NCI-H748 treated with DMSO at 0.1 percent for 48 hours (cell line): Measurements from ENCODE around the gene GNAI3.

ENCODE experiments used
- DNase-seq: peaks from one replicate; lab custom pipeline; 2025; lab: John Stamatoyannopoulos, UW

Gene GNAI3

DNA sequence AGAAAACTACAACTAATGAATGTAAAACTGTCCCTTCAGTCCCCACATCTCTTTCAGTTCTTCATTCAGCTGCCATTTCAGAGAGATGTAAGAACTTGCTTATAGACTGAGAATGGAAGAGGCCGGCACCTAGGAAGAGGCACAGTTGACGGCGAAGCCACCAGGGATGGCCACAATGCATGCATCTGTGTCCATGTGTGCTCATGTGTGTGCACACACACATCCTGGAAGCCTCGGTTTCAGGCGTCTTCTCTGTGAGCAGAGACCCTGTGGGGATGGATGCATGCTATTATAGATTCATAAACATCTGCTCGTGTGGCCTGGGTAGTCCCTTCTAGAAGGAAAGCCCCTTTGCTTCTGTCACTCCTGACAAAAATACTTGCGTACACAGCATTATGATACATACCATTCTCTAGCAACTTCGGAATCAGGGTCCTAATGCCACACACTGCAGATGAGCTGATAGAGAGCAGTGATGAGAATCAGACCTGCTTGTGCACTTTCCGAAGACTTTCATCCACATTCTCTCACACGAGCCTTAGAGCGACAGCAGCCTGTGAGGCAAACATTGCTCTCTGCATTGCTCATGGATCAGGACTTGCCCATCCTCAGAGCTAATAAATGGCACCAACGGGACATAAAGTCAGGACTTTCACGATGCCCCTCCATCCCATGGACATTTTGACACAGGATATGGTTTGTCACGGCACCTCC, 21.2 kb upstream of the GNAI3 start:
- DNase-seq: no peak

DNA sequence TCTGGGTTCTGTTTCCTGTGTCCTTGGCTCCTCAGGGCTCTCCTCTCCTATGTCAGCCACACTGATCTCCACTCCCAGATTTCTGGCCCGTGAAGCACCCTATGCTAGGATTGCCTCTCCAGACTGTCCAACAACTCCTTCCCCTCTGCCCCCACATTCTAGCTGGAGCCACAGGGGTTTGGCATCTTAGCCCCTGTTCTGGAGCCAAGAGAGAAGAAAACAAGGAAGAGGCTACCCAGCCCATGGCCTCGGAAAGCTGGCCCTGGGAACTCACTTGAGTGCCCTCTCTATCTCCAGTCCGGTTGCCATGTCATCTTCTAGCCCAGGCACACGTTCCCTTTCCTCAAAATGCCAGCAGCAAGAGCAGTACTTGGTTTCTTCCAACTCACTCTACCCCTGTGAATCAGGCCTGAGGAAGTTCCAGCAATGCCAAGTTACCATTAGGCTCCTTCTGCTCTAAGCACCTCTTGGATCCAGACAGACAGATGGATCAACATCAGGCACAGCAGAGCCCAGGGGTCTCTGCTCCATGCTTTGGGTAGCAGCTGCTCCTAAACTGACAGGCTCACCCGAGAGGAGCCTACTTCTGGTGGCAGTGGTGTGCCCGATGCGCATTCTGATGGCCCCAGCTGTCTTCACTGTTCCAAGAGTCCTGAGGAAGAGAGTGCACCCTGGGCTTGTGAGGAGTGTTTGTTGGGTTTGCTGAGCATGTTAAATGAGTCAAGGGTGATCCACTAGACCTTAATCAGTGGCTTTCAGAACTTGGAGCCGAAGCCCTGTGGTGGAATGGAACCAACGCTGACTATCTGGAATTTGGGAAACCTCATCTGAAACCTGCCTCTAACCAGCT, 20.3 kb upstream of the GNAI3 start:
- DNase-seq: no peak

DNA sequence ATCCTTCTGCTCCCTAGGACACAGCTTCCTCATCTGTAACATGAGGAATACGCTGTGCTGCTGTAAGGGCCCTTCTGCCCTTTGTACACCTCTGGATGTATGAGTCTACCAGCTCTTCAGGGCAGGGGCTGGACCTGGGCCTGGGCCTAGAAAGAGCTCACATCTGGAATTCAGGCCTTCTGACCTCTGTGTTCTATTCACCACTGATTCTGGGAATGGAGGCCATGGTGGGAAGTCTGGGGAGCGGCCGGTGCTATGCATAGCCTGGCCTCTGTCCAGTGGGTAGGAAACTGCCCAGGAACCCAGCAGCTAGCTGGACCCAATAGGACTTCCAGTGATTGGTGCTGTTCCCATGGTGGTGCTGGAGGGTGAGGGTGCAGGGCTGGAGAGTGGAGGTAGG, 19.7 kb upstream of the GNAI3 start:
- no peak for DNase-seq

DNA sequence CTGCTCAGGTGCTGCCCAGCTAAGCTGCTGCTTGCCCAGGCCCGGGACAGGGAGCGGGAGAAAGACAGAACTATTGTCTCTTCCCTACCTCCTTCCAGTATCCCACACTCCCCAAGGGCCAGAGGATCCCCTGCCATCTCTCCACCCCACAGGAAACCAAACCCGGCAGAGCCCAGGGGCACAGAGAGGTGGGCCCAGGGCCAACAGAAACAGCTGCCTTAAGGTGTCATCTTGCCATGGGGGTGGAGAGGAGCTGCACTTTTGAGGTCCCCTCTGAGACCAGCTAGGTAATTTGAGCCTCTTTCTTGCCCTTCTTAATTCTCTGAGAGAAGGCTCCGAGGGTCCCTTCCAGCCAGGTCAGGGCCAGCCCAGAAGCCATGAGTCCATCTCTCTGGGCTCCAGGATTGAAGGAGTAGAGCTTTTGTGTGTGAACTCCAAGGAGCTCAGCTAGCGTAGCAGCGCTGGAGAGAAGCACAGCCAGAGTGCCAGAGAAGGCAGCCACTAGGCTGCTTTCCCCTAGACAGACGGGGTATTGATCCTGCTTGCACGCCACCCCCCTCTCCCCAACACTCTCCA, 18.4 kb upstream of the GNAI3 start:
- no peak for DNase-seq

DNA sequence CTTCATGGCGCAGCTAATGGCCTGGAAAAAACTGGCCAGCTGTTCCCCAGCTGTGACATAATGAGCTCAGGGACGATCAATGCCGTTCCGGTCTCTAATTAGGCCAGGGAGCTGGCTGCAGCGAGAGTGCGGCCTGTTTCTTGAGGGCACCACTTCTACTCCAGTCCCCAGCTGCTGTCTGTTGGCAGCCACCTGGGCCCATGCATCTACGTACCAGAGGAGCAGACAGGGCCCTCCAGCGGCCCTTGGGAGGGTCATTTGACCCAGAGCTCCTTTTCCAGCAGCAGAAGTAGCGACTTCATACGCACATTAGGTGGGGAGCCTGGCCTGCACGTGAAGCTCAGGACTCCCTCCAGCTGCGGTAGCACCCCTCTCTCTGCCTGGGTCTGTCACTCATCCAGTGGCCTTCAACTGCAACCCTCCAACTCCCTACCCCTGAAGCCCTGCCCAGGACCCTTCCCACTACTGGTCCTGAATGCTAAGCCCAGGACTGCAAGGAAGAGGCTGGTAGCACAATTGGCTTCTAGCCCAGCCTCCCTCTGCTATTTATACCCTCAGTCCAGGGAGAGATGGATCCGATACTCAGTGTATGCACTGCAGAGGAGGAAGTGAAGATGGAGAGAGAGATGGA, 17.8 kb upstream of the GNAI3 start:
- no peak for DNase-seq

DNA sequence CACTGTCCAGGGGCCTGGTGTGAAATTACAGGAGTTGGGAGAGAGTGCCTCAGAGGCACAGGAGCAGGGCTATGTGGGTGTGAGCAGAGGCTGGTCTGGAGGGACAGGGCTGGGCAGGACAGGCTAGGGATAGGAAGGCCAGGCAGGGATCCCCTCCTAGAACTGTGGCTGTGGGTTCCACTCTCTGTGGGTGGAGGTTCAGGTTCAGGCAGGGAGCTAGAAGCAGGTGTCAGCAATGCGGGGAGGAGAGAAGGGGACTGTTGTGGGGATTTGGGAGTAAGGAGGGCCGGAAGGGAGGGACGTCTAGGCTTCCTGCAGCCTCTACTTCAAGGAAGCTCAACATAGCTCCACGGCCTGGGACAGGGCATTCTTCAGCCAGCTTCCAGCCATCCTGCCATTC, 17.0 kb upstream of the GNAI3 start:
- DNase-seq: no peak

DNA sequence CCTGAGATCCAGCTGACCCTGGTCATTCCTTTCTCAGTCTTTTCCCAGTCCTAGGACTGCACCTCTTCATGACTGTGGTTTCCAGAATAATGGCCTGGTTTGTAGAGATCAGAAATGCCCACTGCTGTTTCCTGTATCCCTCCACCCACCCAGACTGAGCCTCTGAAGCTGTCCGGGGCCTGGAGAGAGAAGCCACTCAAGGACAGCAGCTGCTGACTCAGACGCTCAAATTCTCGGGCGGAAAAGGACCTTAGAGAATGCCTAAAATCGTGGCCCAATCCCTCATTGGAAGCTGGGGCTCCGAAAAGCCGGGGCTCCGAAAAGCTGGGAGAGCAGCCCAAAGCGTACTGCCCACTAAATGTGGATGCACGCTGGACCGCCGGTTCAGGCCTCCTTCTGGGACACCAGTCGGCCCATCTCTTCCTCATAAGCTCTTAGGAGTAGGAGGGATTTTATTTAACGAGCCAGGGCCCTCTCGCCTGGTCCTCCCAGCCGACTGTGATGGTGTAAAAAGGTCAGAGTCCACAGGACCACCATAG, 16.5 kb upstream of the GNAI3 start:
- no peak for DNase-seq

DNA sequence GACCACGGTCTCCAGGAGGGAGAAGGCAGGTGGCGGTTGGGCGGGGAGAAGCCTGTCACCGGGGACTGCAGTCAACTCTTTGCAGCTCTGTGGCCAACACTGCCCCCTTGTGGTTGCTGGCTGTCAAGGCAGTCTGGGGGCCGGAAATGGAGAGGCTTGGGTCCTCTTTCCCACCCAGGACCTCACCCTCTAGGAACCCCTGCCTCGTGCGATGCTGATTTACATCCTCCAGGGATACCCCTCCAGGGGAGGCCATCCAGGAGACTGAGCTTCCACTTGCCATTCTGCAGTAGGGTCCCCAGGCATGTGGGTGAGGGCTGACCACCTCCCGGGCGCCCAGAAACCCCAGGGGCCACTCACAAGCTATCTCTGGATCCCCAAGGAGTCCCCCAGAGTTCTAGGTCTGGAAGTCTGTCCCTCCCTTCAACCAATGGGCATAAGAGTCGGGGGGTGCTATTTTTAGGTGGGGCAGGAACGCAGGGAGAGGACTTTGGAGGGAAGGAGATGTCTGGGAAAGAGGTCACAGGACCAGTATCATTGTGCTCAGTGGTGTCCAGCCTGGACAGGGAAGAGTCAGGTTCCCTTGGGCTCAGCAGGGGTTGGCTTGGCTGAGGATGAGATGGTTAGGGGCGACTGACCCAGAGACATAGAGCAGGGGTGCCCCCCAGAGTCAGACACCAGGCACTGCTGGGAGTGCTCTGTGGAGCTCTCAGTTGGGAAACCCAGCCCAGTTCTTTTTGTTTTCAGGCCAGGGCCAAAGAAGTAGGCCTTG, 15.9 kb upstream of the GNAI3 start:
- DNase-seq: peak; percentile 54

DNA sequence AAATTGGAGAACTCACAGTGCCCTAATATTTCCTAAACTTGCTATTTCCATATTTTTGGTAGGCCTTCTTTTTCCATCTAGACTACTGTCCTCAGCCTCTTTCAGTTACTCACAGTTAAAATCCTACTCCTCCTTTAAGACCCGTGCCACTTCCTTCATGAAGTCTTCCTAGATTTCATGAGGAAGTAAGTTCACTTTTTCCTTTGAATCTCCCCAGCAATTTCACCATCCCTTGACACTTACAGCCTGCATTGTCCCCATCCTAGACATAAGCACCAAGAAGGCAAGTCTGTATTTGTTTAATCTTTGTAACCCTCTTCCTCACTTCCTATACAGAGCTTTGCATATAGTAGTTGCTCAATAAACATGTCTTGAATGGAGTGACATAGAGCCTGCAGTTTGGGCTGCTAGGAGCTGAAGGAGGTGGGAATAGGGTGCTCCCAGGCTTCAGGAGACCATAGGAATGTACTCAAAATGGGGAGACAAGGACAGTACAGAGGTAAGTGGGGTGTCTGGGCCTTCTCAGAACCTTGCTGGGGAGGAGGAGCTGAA, 14.0 kb upstream of the GNAI3 start:
- DNase-seq: no peak

DNA sequence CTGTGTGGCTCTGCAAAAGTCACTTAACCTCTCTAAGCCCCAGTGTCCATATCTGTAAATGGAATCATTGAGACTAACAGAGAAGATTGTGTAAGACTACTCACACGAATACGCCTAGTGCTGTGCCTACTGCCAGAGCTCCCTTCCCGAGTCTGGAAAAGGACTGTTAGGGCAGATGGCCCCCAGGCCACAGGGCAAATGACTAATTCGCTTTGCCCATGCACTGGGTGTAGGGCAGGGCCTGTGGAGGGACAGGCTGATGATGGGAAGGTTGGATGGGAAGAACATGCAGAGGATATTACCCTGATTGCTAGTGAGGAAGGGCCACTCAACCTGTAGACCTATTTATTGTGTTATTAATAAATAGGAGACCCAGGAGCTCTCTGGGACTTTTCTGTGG, 12.9 kb upstream of the GNAI3 start:
- no peak for DNase-seq

DNA sequence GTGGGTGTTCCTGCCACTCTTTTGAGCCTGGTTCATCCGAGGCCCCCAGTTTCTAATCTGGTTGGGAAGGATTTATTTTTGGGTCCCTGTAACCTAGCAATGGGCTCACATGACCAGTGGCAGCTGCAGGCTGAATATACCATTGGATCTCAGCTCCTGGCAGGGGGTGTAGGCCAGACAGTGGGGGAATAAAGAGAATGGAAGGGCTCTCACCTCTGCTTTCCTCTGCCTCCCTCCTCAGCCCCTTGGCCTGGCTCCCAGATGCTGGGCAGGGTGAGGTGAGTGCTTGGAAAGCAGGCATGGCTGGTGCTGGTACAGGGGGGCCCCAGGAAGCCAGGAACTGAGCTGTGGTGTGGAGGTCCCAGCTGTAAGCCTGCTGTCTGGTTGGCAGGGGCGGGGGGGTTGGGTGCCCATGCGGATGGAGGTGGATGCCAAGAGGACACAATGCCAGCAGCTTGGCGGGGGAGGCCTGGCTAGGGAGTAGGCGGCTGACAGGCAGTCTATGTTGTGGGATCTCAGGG, 12.4 kb upstream of the GNAI3 start:
- no peak for DNase-seq

DNA sequence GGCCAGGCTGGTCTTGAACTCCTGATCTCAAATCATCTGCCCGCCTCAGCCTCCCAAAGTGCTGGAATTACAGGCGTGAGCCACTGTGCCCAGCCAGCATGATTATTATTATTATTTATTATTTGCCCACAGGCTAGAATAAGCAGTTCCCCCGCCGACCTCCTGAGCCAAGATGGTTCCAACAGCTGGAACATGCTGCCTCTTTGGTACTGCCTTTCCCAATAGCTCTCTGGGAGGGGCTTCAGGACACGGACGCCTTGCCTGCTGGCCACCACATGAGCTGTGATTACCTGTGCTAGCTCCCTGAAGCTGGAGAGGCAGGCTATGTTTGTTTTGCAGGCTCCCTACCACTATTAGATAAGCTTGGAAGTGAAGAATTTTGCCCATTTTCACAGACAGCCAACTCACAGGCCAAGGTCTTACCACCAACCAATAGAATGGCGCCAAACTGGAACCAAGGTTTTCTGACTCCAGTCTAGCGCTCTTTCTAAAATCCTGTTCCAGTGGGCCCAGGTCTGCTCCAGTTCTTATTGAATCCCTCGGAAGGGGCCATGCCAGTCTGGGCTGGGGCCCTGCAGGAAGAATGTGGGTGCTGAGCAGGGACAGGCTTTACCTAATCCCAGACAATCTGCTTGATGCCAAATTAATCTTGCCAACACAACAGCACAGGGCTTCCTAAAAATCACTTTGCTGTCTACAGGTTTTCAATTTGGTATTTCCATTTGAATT, 10.8 kb upstream of the GNAI3 start:
- DNase-seq: no peak

DNA sequence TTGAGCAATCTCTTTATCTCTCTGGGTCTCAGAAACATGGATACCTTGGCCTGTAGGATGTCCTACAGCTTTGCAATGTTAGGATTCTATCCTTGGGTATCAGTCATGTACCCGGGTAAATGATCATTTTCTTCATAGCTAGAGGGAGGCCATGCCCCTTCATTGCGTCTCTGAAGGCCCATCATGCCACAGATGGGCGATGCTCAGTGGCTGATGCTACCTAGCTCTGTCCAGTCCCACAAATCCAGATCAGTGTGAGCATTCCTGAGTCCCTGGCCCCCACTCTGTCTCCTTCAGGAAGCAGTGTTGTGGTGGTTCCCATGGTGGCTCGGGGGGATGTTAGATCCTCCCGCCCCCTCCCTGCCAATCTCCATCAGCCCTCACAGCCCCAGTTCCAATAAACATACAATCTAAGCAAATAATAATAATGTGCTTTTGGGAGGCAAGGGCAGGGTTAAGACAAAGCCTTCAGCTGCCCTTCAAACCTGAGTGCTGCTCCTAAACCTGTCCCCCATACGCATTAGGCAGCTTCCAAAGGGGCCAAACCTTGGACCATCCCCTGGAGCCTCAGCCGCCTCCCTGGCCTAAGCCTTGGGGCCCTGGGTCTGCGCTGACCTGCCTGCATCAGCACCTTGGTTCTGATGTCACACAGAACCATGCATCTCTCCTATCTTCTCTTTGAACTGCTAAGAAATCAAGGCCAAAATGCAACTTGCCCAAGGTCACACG, 9.4 kb upstream of the GNAI3 start:
- no peak for DNase-seq

DNA sequence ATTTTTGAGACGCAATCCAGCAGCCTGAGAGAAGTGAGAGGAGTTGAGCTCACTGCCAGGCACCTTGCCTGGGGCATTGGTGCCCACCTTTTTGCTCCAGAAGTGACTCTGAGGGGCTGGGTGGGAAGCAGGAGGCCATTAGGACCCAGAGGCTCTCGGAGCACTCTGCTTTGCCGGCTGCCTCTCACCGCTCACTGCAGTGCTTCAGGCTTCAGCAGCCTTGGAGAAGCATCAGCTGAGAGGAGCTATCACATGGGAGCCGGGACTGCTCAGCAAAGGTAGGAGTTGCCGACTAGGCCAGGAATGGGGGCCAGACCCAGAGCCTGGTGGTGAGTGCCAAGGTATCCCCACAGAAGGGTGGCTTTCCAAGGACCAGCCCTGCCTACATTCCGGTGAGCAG, 8.7 kb upstream of the GNAI3 start, which contains the start of gene GPR61:
TSS of gene GPR61 (plus strand) at position 197 of the 400 bp plus-strand sequence. CDS start 3,151 bp downstream, outside the sequence.
- no peak for DNase-seq

DNA sequence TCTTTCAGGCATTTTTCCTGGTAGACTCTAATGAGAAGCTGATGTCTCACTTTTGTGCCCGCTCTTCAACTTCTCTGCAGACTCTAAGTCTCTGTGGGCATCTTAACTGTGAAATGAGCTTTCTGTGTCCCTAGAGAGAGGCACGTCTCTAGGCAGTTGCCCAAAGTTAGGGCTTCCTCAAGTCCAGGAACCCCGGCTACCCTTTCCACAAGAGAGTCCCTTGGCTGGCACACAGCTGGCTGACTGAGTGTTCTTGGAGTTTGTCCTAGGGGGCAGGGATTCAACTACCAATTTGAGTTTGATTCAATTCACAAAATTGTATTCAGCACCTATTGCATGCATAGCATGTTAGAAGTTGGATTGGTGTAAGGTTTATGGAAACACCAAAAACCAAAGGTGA, 7.3 kb upstream of the GNAI3 start:
- DNase-seq: no peak

DNA sequence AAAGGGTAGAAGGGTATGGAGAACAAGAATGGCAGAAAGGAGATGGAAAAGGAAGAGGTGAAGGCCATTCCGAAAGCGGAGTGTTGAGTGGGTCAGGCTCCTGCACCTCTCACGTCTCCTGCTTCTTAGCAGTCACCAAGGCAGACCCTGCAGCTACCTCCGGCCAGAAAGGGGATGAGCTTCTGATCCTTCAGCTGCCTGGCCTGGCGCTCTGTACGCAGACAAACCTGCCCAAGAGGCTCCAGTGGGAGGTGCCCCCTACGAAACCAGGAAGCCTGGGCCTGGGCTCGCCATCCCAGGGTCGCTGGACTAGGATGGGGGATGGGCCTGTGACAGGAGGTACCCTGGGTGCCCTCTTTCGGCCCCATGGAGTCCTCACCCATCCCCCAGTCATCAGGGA, 5.8 kb upstream of the GNAI3 start:
- no peak for DNase-seq

DNA sequence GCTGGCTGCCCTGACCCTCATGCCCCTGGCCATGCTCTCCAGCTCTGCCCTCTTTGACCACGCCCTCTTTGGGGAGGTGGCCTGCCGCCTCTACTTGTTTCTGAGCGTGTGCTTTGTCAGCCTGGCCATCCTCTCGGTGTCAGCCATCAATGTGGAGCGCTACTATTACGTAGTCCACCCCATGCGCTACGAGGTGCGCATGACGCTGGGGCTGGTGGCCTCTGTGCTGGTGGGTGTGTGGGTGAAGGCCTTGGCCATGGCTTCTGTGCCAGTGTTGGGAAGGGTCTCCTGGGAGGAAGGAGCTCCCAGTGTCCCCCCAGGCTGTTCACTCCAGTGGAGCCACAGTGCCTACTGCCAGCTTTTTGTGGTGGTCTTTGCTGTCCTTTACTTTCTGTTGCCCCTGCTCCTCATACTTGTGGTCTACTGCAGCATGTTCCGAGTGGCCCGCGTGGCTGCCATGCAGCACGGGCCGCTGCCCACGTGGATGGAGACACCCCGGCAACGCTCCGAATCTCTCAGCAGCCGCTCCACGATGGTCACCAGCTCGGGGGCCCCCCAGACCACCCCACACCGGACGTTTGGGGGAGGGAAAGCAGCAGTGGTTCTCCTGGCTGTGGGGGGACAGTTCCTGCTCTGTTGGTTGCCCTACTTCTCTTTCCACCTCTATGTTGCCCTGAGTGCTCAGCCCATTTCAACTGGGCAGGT, 5.0 kb upstream of the GNAI3 start:
- no peak for DNase-seq

DNA sequence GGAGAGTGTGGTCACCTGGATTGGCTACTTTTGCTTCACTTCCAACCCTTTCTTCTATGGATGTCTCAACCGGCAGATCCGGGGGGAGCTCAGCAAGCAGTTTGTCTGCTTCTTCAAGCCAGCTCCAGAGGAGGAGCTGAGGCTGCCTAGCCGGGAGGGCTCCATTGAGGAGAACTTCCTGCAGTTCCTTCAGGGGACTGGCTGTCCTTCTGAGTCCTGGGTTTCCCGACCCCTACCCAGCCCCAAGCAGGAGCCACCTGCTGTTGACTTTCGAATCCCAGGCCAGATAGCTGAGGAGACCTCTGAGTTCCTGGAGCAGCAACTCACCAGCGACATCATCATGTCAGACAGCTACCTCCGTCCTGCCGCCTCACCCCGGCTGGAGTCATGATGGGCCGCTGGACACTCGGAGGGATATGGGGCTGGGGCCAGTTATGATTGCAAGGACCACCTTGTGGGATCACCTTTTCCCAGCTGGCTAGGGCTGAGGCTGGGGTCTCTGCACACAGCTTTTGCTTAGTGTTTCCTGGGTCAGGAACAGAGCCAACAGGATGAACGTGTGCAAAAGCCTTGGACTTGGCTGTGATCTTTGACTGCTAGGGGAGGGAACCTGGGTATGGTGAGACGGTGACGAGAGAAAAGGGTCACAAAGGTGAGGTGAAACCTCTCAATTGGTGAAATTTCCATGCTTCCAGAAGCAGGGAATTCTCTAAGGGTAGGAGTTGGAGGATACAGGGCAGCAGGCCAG, 4.3 kb upstream of the GNAI3 start:
- DNase-seq: no peak
